Neural cell (in vitro differentiated cells): ENCODE measurements around the gene SH3D19. TPM values are rescaled to one million over a fixed set of nuclear protein-coding genes. Genes with fewer than 3 reads are reported as not detected.

Source experiments
- H2AFZ ChIP-seq: fragments of 200-600, 300-800 bp; sonication (generic), shearing (Covaris generic); 2 replicates; pipeline ENCODE4 v1.6.0; 2014; ENCODE audit warnings: low read depth, mild to moderate bottlenecking, antibody characterized with exemption, low read length, moderate library complexity
- H3F3A ChIP-seq: fragments of 200-600 bp; shearing (Covaris generic); 2 replicates; pipeline ENCODE4 v1.6.1; 2016; ENCODE audit warnings: mild to moderate bottlenecking, moderate library complexity, mixed read lengths, antibody characterized with exemption, low read length; ENCODE audit not compliant: insufficient read depth, poor library complexity, severe bottlenecking
- H3K27ac ChIP-seq: fragments of 200-600, 300-800 bp; sonication (generic), shearing (Covaris generic); 2 replicates; pipeline ENCODE4 v1.5.1; 2014; ENCODE audit warnings: mild to moderate bottlenecking, low read length, moderate library complexity
- H3K27me3 ChIP-seq: fragments of 300-800, 200-600 bp; sonication (generic), shearing (Covaris generic); 2 replicates; pipeline ENCODE4 v1.6.0; 2014; ENCODE audit warnings: mild to moderate bottlenecking, low read depth, low read length, moderate library complexity; ENCODE audit not compliant: insufficient read depth
- H3K36me3 ChIP-seq: fragments of 300-800, 200-600 bp; sonication (generic), shearing (Covaris generic); 2 replicates; pipeline ENCODE4 v1.5.1; 2014; ENCODE audit warnings: mild to moderate bottlenecking, antibody characterized with exemption, low read length, moderate library complexity; ENCODE audit not compliant: insufficient read depth
- H3K4me2 ChIP-seq: fragments of 300-800, 200-600 bp; sonication (generic), shearing (Covaris generic); 2 replicates; pipeline ENCODE4 v1.6.0; 2014; ENCODE audit warnings: mild to moderate bottlenecking, low read length
- H3K4me3 ChIP-seq: fragments of 300-800, 200-600 bp; sonication (generic), shearing (Covaris generic); 2 replicates; pipeline ENCODE4 v1.5.1; 2014; ENCODE audit warnings: mild to moderate bottlenecking, low read length, moderate library complexity
- H3K79me2 ChIP-seq: fragments of 200-600 bp; shearing (Covaris generic); replicated peaks from 2 replicates; pipeline ENCODE4 v1.6.0; 2014; ENCODE audit warnings: mild to moderate bottlenecking, low read length, moderate library complexity; ENCODE audit not compliant: insufficient read depth
- H3K9ac ChIP-seq: fragments of 300-800, 200-600 bp; sonication (generic), shearing (Covaris generic); 2 replicates; pipeline ENCODE4 v1.6.1; 2016; ENCODE audit warnings: mild to moderate bottlenecking, low read length, mixed read lengths
- H3K9me2 ChIP-seq: fragments of 200-600 bp; shearing (Covaris generic); 2 replicates; pipeline ENCODE4 v1.6.1; 2016; ENCODE audit warnings: mild to moderate bottlenecking, low read length, mixed read lengths; ENCODE audit not compliant: insufficient read depth
- H3K9me3 ChIP-seq: fragments of 200-600, 300-800 bp; sonication (generic), shearing (Covaris generic); 2 replicates; pipeline ENCODE4 v1.6.1; 2016; ENCODE audit warnings: mild to moderate bottlenecking, mixed run types, low read length, moderate library complexity, mixed read lengths
- H4K20me1 ChIP-seq: fragments of 200-600 bp; shearing (Covaris generic); 2 replicates; pipeline ENCODE4 v1.6.1; 2016; ENCODE audit warnings: mild to moderate bottlenecking, mixed run types; ENCODE audit not compliant: insufficient read depth
- EP300 ChIP-seq: fragments of 450-650 bp; conservative IDR thresholded peaks from 2 replicates; pipeline ENCODE4 v1.6.1; 2014; ENCODE audit warnings: antibody characterized with exemption, mild to moderate bottlenecking, moderate library complexity; ENCODE audit not compliant: poor library complexity, severe bottlenecking
- EZH2 ChIP-seq: fragments of 200-600, 300-800 bp; shearing (Covaris generic), sonication (generic); IDR thresholded peaks from 2 replicates; pipeline ENCODE4 v1.6.1; 2014; ENCODE audit warnings: antibody characterized with exemption, low read length, borderline replicate concordance, mild to moderate bottlenecking; ENCODE audit not compliant: insufficient read depth, poor library complexity, severe bottlenecking
- MXI1 ChIP-seq: fragments of 450-650 bp; conservative IDR thresholded peaks from 2 replicates; pipeline ENCODE4 v1.6.1; 2014; ENCODE audit warnings: antibody characterized with exemption, mild to moderate bottlenecking; ENCODE audit not compliant: poor library complexity, severe bottlenecking
- POLR2AphosphoS5 ChIP-seq: IDR thresholded peaks from 2 replicates; pipeline ENCODE4 v1.6.1; 2012
- RAD21 ChIP-seq: fragments of 450-650 bp; conservative IDR thresholded peaks from 2 replicates; pipeline ENCODE4 v1.6.1; 2014; ENCODE audit warnings: antibody characterized with exemption, mild to moderate bottlenecking, moderate library complexity
- REST ChIP-seq: IDR thresholded peaks from 2 replicates; pipeline ENCODE4 v1.6.1; 2012; ENCODE audit warnings: borderline replicate concordance
- SMC3 ChIP-seq: fragments of 450-650 bp; conservative IDR thresholded peaks from 2 replicates; pipeline ENCODE4 v1.6.1; 2014; ENCODE audit warnings: antibody characterized with exemption, mild to moderate bottlenecking, moderate library complexity; ENCODE audit not compliant: poor library complexity
- TAF1 ChIP-seq: IDR thresholded peaks from 2 replicates; pipeline ENCODE4 v1.6.1; 2012; ENCODE audit warnings: low read depth
- polyA plus RNA-seq: library from polyadenylated mRNA; depleted of rRNA; stranded (reverse); fragments of >200 nt; gene quantifications from 2 replicates; pipeline ENCODE4 v1.2.3, GENCODE V29; 2014
- TF ChIP-seq, protein P1 (sequence below): fragments of 450-650 bp; IDR thresholded peaks from 2 replicates; pipeline ENCODE4 v1.5.1; 2014; ENCODE audit warnings: antibody characterized with exemption, mild to moderate bottlenecking, moderate library complexity; ENCODE audit not compliant: poor library complexity, severe bottlenecking

SH3D19 gene
- polyA plus RNA-seq, 1 donor from 2014 or later: 0.46 TPM

- H3K79me2 ChIP-seq: no peaks in the 10 kb centered on the region
These were observed 57.4 kb downstream of the SH3D19 start for GRCh38 chr4:151267822-151268535.

DNA sequence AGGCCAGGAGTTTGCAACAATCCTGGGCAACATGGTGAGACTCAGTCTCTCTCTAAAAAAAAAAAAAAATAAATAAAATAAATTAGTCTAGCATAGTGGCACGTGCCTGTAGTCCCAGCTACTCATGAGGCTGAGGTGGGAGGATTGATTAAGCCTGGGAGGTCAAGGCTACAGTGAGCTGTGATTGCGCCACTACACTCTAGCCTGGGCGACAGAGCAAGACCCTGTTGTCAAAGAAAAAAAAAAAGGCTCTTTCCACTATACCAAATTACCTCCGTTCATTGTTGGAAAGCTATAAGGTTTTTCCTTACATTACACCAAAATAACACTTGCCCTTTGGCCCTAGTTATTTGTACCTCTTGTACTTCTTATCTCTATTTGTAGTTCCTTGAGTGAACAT, 58.3 kb downstream of the SH3D19 start:
- Histone ChIP-seq H3K27ac (no peak overlapping the region), H2AFZ (no peak overlapping the region), H3K9ac (no peak overlapping the region), H3F3A (no peaks in the 10 kb centered on the region), H3K9me2 (no peaks in the 10 kb centered on the region), H4K20me1 (no peaks in the 10 kb centered on the region), H3K4me3 (no peak overlapping the region), H3K36me3 (no peaks in the 10 kb centered on the region), H3K79me2 (no peaks in the 10 kb centered on the region), H3K27me3 (no peaks in the 10 kb centered on the region), H3K9me3 (no peaks in the 10 kb centered on the region), H3K4me2 (no peak overlapping the region)
- no peak for TF ChIP-seq TAF1
- no peak for TF ChIP-seq MXI1
- no peak for TF ChIP-seq POLR2AphosphoS5
- TF ChIP-seq SMC3: no peak
- no peak for TF ChIP-seq EP300
- no peak for TF ChIP-seq EZH2

More at GRCh38 chr4:151267822-151268535, 57.4 kb downstream of the SH3D19 start:
- H3K9me3 ChIP-seq: no peaks in the 10 kb centered on the region
- no peak overlapping the region for H3K9ac ChIP-seq
- TF ChIP-seq, protein P1, sequence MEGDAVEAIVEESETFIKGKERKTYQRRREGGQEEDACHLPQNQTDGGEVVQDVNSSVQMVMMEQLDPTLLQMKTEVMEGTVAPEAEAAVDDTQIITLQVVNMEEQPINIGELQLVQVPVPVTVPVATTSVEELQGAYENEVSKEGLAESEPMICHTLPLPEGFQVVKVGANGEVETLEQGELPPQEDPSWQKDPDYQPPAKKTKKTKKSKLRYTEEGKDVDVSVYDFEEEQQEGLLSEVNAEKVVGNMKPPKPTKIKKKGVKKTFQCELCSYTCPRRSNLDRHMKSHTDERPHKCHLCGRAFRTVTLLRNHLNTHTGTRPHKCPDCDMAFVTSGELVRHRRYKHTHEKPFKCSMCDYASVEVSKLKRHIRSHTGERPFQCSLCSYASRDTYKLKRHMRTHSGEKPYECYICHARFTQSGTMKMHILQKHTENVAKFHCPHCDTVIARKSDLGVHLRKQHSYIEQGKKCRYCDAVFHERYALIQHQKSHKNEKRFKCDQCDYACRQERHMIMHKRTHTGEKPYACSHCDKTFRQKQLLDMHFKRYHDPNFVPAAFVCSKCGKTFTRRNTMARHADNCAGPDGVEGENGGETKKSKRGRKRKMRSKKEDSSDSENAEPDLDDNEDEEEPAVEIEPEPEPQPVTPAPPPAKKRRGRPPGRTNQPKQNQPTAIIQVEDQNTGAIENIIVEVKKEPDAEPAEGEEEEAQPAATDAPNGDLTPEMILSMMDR: no peak
- TF ChIP-seq EP300 (no peak), EZH2 (no peak), MXI1 (no peak), POLR2AphosphoS5 (no peak), RAD21 (no peak), TAF1 (no peak), SMC3 (no peak), REST (no peak)
- no peak overlapping the region for H3K27ac ChIP-seq
- H4K20me1 ChIP-seq: no peaks in the 10 kb centered on the region
- no peaks in the 10 kb centered on the region for H3K9me2 ChIP-seq
- H3K4me3 ChIP-seq: no peak overlapping the region
- H2AFZ ChIP-seq: no peak overlapping the region
- no peaks in the 10 kb centered on the region for H3K36me3 ChIP-seq
- no peaks in the 10 kb centered on the region for H3F3A ChIP-seq
- no peaks in the 10 kb centered on the region for H3K27me3 ChIP-seq
- no peak overlapping the region for H3K4me2 ChIP-seq
